Activated CD8-positive, alpha-beta memory T cell treated with anti-CD3 and anti-CD28 coated beads for 24 hours (primary cell): Measurements from ENCODE around the gene ZFAND6.

Experiments used
- DNase-seq: peaks from one replicate; pipeline ENCODE4 v3.0.0-alpha.2; 2020

ZFAND6 gene

GRCh38 chr15:80058851-80059785 lies at the start of gene ZFAND6:
TSS of gene ZFAND6 (plus strand) at chr15:80059676. CDS start at chr15:80120345, 60,669 bp downstream.
- peak; percentile 97 for DNase-seq

- DNase-seq: peak; percentile 17
Measured at GRCh38 chr15:80010131-80010673, 49.3 kb upstream of the ZFAND6 start.

- peak; percentile 45 for DNase-seq
Measured at GRCh38 chr15:80011041-80011523, 48.4 kb upstream of the ZFAND6 start.

GRCh38 chr15:80011596-80011995 lies 47.9 kb upstream of the ZFAND6 start:
- DNase-seq: no peak

GRCh38 chr15:80012060-80012726 lies 47.3 kb upstream of the ZFAND6 start:
- no peak for DNase-seq

- peak; percentile 17 for DNase-seq
Measured at GRCh38 chr15:80014186-80014585, 45.3 kb upstream of the ZFAND6 start.

- peak; percentile 7 for DNase-seq
Measured at GRCh38 chr15:80015156-80015555, 44.3 kb upstream of the ZFAND6 start.

GRCh38 chr15:80016506-80016905 lies 43.0 kb upstream of the ZFAND6 start:
- peak; percentile 21 for DNase-seq

GRCh38 chr15:80017139-80017538 lies 42.3 kb upstream of the ZFAND6 start:
- DNase-seq: peak; percentile 37

GRCh38 chr15:80019168-80019745 lies 40.2 kb upstream of the ZFAND6 start:
- no peak for DNase-seq

- peak; percentile 28 for DNase-seq
Measured at GRCh38 chr15:80020149-80020548, 39.3 kb upstream of the ZFAND6 start.

GRCh38 chr15:80020731-80021130 lies 38.7 kb upstream of the ZFAND6 start:
- peak; percentile 19 for DNase-seq

GRCh38 chr15:80026310-80026709 lies 33.2 kb upstream of the ZFAND6 start:
- no peak for DNase-seq

- peak; percentile 42 for DNase-seq
Measured at GRCh38 chr15:80026754-80027153, 32.7 kb upstream of the ZFAND6 start.

- DNase-seq: no peak
Measured at GRCh38 chr15:80028937-80029336, 30.5 kb upstream of the ZFAND6 start.

GRCh38 chr15:80031841-80032240 lies 27.6 kb upstream of the ZFAND6 start:
- DNase-seq: no peak

GRCh38 chr15:80034629-80035028 lies 24.8 kb upstream of the ZFAND6 start:
- no peak for DNase-seq

GRCh38 chr15:80036071-80036470 lies 23.4 kb upstream of the ZFAND6 start:
- no peak for DNase-seq

- DNase-seq: peak; percentile 24
Measured at GRCh38 chr15:80041494-80042253, 17.8 kb upstream of the ZFAND6 start.

- no peak for DNase-seq
Measured at GRCh38 chr15:80042568-80042967, 16.9 kb upstream of the ZFAND6 start.

- DNase-seq: peak; percentile 15
Measured at GRCh38 chr15:80045219-80045618, 14.3 kb upstream of the ZFAND6 start.

GRCh38 chr15:80049046-80049445 lies 10.4 kb upstream of the ZFAND6 start:
- DNase-seq: no peak
